Osteoblast (primary cell): Measurements from ENCODE around the gene KTN1. TPM values are rescaled to one million over a fixed set of nuclear protein-coding genes. Genes with fewer than 3 reads are reported as not detected.

ENCODE experiments used
- DNase-seq: peaks from one replicate; pipeline ENCODE4 v3.0.0; 2011; ENCODE audit warnings: low spot score, mixed read lengths; ENCODE audit not compliant: insufficient read length; ENCODE audit errors: missing footprints
- H2AFZ ChIP-seq: 2 replicates; pipeline ENCODE4 v1.6.0; 2011; ENCODE audit warnings: mild to moderate bottlenecking, low read length
- H3K27ac ChIP-seq: 2 replicates; pipeline ENCODE4 v1.5.1; 2011; ENCODE audit warnings: mild to moderate bottlenecking, low read depth, low read length, moderate library complexity
- H3K27me3 ChIP-seq: 2 replicates; pipeline ENCODE4 v1.6.0; 2012; ENCODE audit warnings: mild to moderate bottlenecking, control low read depth, inconsistent platforms, low read length, moderate library complexity; ENCODE audit not compliant: insufficient read depth
- H3K36me3 ChIP-seq: 2 replicates; pipeline ENCODE4 v1.5.1; 2011; ENCODE audit warnings: mild to moderate bottlenecking, low read length, control low read depth, moderate library complexity; ENCODE audit not compliant: insufficient read depth
- H3K4me1 ChIP-seq: 2 replicates; pipeline ENCODE4 v1.5.1; 2011; ENCODE audit warnings: mild to moderate bottlenecking, low read length, control low read depth, moderate library complexity; ENCODE audit not compliant: insufficient read depth
- H3K4me2 ChIP-seq: 2 replicates; pipeline ENCODE4 v1.6.0; 2011; ENCODE audit warnings: mild to moderate bottlenecking, low read length; ENCODE audit not compliant: insufficient read depth
- H3K4me3 ChIP-seq: fragments of 200-600 bp; sonication (generic); 3 replicates; pipeline ENCODE4 v1.5.1; 2012; ENCODE audit warnings: mild to moderate bottlenecking, low read length, inconsistent platforms; ENCODE audit not compliant: insufficient read depth
- H3K79me2 ChIP-seq: 2 replicates; pipeline ENCODE4 v1.6.0; 2012; ENCODE audit warnings: mild to moderate bottlenecking, low read length, control low read depth, inconsistent platforms; ENCODE audit not compliant: insufficient read depth
- H3K9me3 ChIP-seq: 2 replicates; pipeline ENCODE4 v1.5.1; 2011; ENCODE audit warnings: low read depth, low read length, control low read depth
- H4K20me1 ChIP-seq: 2 replicates; pipeline ENCODE4 v1.6.0; 2012; ENCODE audit warnings: mild to moderate bottlenecking, low read length, control low read depth; ENCODE audit not compliant: insufficient read depth
- CTCF ChIP-seq: IDR thresholded peaks from 2 replicates; pipeline ENCODE4 v1.5.1; 2011; ENCODE audit warnings: mild to moderate bottlenecking, low read depth, low read length, moderate library complexity; ENCODE audit errors: extremely low read depth
- total RNA-seq: library from RNA; depleted of rRNA; stranded (reverse); fragments of >200 nt; gene quantifications from 2 replicates; pipeline ENCODE4 v1.2.3, GENCODE V29; 2012

KTN1 gene
- total RNA-seq, 1 donor = 172 TPM

GRCh38 chr14:55540847-55541773, 38.9 kb upstream of the KTN1 start:
- H3K4me1 ChIP-seq = peaks cover 6% of the 10 kb centered on the region
- H3K79me2 ChIP-seq = no peaks in the 10 kb centered on the region
- no peak overlapping the region for H3K27ac ChIP-seq
- no peak for TF ChIP-seq CTCF
- H2AFZ ChIP-seq = no peak overlapping the region
- no peak for DNase-seq
- H3K4me2 ChIP-seq = no peak overlapping the region
- no peaks in the 10 kb centered on the region for H3K27me3 ChIP-seq
- no peaks in the 10 kb centered on the region for H3K36me3 ChIP-seq
- H3K4me3 ChIP-seq = no peak overlapping the region
- no peaks in the 10 kb centered on the region for H4K20me1 ChIP-seq
- H3K9me3 ChIP-seq = no peaks in the 10 kb centered on the region

- H3K4me1 ChIP-seq = peaks cover 6% of the 10 kb centered on the region
- H2AFZ ChIP-seq = no peak overlapping the region
- TF ChIP-seq CTCF = no peak
- no peaks in the 10 kb centered on the region for H3K36me3 ChIP-seq
- no peak overlapping the region for H3K4me3 ChIP-seq
- H3K4me2 ChIP-seq = no peak overlapping the region
- no peak overlapping the region for H3K27ac ChIP-seq
- H3K79me2 ChIP-seq = no peaks in the 10 kb centered on the region
- no peaks in the 10 kb centered on the region for H3K27me3 ChIP-seq
- no peaks in the 10 kb centered on the region for H4K20me1 ChIP-seq
- no peaks in the 10 kb centered on the region for H3K9me3 ChIP-seq
- no peak for DNase-seq
Observed at GRCh38 chr14:55545779-55546178, 34.2 kb upstream of the KTN1 start.

GRCh38 chr14:55546212-55546874, 33.7 kb upstream of the KTN1 start:
- H4K20me1 ChIP-seq = no peaks in the 10 kb centered on the region
- H3K4me2 ChIP-seq = no peak overlapping the region
- no peaks in the 10 kb centered on the region for H3K36me3 ChIP-seq
- no peak for DNase-seq
- no peak overlapping the region for H3K4me3 ChIP-seq
- no peaks in the 10 kb centered on the region for H3K79me2 ChIP-seq
- no peak overlapping the region for H2AFZ ChIP-seq
- H3K4me1 ChIP-seq = peaks cover 6% of the 10 kb centered on the region
- H3K27me3 ChIP-seq = no peaks in the 10 kb centered on the region
- H3K27ac ChIP-seq = no peak overlapping the region
- no peaks in the 10 kb centered on the region for H3K9me3 ChIP-seq
- TF ChIP-seq CTCF = no peak

- H3K4me3 ChIP-seq = no peak overlapping the region
- no peak overlapping the region for H3K4me2 ChIP-seq
- no peak overlapping the region for H3K27ac ChIP-seq
- H3K4me1 ChIP-seq = peaks cover 6% of the 10 kb centered on the region
- no peak for TF ChIP-seq CTCF
- H3K79me2 ChIP-seq = no peaks in the 10 kb centered on the region
- no peaks in the 10 kb centered on the region for H4K20me1 ChIP-seq
- DNase-seq = no peak
- no peak overlapping the region for H2AFZ ChIP-seq
- no peaks in the 10 kb centered on the region for H3K27me3 ChIP-seq
- H3K9me3 ChIP-seq = no peaks in the 10 kb centered on the region
- no peaks in the 10 kb centered on the region for H3K36me3 ChIP-seq
Observed at GRCh38 chr14:55547650-55548315, 32.2 kb upstream of the KTN1 start.
